Osteoblast (primary cell): ENCODE results near the gene PARP15. TPM values are rescaled to one million over a fixed set of nuclear protein-coding genes. Genes with fewer than 3 reads are reported as not detected.

ENCODE experiments used
- DNase-seq: peaks from one replicate; pipeline ENCODE4 v3.0.0; 2011; ENCODE audit warnings: low spot score, mixed read lengths; ENCODE audit not compliant: insufficient read length; ENCODE audit errors: missing footprints
- H2AFZ ChIP-seq: 2 replicates; pipeline ENCODE4 v1.6.0; 2011; ENCODE audit warnings: mild to moderate bottlenecking, low read length
- H3K27ac ChIP-seq: 2 replicates; pipeline ENCODE4 v1.5.1; 2011; ENCODE audit warnings: mild to moderate bottlenecking, low read depth, low read length, moderate library complexity
- H3K27me3 ChIP-seq: 2 replicates; pipeline ENCODE4 v1.6.0; 2012; ENCODE audit warnings: mild to moderate bottlenecking, control low read depth, inconsistent platforms, low read length, moderate library complexity; ENCODE audit not compliant: insufficient read depth
- H3K36me3 ChIP-seq: 2 replicates; pipeline ENCODE4 v1.5.1; 2011; ENCODE audit warnings: mild to moderate bottlenecking, low read length, control low read depth, moderate library complexity; ENCODE audit not compliant: insufficient read depth
- H3K4me1 ChIP-seq: 2 replicates; pipeline ENCODE4 v1.5.1; 2011; ENCODE audit warnings: mild to moderate bottlenecking, low read length, control low read depth, moderate library complexity; ENCODE audit not compliant: insufficient read depth
- H3K4me2 ChIP-seq: 2 replicates; pipeline ENCODE4 v1.6.0; 2011; ENCODE audit warnings: mild to moderate bottlenecking, low read length; ENCODE audit not compliant: insufficient read depth
- H3K4me3 ChIP-seq: fragments of 200-600 bp; sonication (generic); 3 replicates; pipeline ENCODE4 v1.5.1; 2012; ENCODE audit warnings: mild to moderate bottlenecking, low read length, inconsistent platforms; ENCODE audit not compliant: insufficient read depth
- H3K79me2 ChIP-seq: 2 replicates; pipeline ENCODE4 v1.6.0; 2012; ENCODE audit warnings: mild to moderate bottlenecking, low read length, control low read depth, inconsistent platforms; ENCODE audit not compliant: insufficient read depth
- H3K9me3 ChIP-seq: 2 replicates; pipeline ENCODE4 v1.5.1; 2011; ENCODE audit warnings: low read depth, low read length, control low read depth
- H4K20me1 ChIP-seq: 2 replicates; pipeline ENCODE4 v1.6.0; 2012; ENCODE audit warnings: mild to moderate bottlenecking, low read length, control low read depth; ENCODE audit not compliant: insufficient read depth
- CTCF ChIP-seq: IDR thresholded peaks from 2 replicates; pipeline ENCODE4 v1.5.1; 2011; ENCODE audit warnings: mild to moderate bottlenecking, low read depth, low read length, moderate library complexity; ENCODE audit errors: extremely low read depth
- total RNA-seq: library from RNA; depleted of rRNA; stranded (reverse); fragments of >200 nt; gene quantifications from 2 replicates; pipeline ENCODE4 v1.2.3, GENCODE V29; 2012

Gene PARP15
- total RNA-seq, 1 donor: 3.6 TPM

DNA sequence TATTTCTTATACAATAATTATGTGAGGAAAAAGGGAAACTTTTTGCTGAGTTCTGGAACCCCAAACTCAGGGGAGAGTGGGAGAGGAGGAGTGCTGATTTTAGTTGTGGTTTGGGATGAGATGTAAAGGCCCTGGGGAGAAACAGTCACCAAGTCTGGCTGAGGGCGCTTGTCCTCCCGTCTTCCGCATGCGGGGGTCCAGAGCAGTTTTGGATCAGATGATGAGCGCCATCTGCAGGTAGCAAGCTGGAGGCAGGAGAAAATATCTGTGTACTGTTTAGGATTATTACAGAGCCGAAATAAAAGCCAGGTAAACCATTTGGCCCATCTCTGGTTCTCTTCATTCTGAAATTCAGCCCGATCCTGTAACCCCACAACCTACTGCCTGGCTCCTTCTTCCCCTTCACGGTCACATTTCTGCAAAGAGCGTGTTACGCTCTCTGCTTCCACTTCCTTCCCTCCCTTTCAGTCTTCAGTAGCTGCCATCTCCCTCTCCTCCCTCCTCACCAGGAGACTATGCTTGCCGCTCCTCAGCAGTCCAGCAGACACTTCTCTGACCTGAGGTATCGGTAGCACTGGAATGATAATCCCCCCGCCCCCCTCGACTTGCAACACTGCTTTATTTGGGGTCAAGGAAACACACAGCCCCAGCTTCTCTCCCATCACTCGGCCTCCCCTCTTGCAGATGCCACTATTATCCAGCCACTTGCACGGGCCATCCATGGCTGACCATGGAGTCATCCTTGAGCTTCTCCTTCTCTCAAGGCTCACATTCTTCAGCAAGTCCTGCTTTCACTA, 101.8 kb downstream of the PARP15 start:
- no peaks in the 10 kb centered on the region for H3K27me3 ChIP-seq
- peaks cover 14% of the 10 kb centered on the region for H3K79me2 ChIP-seq
- H2AFZ ChIP-seq: peak overlapping the region; percentile 95
- no peaks in the 10 kb centered on the region for H3K9me3 ChIP-seq
- peak overlapping the region; percentile 68 for H3K27ac ChIP-seq
- H3K36me3 ChIP-seq: no peaks in the 10 kb centered on the region
- H3K4me1 ChIP-seq: peaks cover 28% of the 10 kb centered on the region
- H3K4me3 ChIP-seq: peak overlapping the region; percentile 84
- peak; percentile 88 for DNase-seq
- H3K4me2 ChIP-seq: peak overlapping the region; percentile 91
- no peaks in the 10 kb centered on the region for H4K20me1 ChIP-seq
- peak; percentile 88 for TF ChIP-seq CTCF

DNA sequence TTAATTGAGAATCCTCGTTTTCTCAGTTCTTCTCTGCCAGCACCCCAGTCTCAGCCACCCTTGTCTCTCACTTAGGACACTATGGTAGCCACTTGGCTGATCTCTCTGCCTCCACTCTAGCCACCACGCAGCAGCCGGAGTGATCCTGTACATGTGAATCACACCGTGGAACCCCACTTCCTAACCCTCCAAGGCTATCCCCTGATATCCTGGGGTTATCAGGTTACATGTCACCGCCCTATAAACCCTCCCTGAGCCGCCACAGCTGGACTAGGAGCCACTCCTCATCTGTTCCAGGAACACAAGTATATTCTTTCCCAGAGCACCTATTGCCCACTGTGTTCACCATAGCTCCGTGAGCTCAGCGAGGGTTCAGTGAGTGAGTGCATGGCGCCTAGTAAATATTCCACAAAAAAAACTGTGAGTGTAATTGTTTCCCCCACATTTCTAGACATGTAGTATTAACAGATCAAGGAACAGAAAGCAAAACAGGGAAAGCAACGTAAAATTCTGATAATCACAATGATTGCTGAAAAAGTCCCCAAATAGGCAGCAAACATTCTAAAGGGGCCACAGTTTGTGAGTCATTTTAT, 102.5 kb downstream of the PARP15 start:
- peaks cover 28% of the 10 kb centered on the region for H3K4me1 ChIP-seq
- H4K20me1 ChIP-seq: no peaks in the 10 kb centered on the region
- no peaks in the 10 kb centered on the region for H3K27me3 ChIP-seq
- peak; percentile 59 for DNase-seq
- no peaks in the 10 kb centered on the region for H3K9me3 ChIP-seq
- H3K4me3 ChIP-seq: peak overlapping the region; percentile 84
- peak overlapping the region; percentile 68 for H3K27ac ChIP-seq
- peak overlapping the region; percentile 91 for H3K4me2 ChIP-seq
- peaks cover 14% of the 10 kb centered on the region for H3K79me2 ChIP-seq
- no peaks in the 10 kb centered on the region for H3K36me3 ChIP-seq
- H2AFZ ChIP-seq: peak overlapping the region; percentile 95
- no peak for TF ChIP-seq CTCF

- no peaks in the 10 kb centered on the region for H3K27me3 ChIP-seq
- no peaks in the 10 kb centered on the region for H4K20me1 ChIP-seq
- H3K27ac ChIP-seq: peak within 1 kb of the TSS; percentile 68
- TF ChIP-seq CTCF: no peak
- peak within 1 kb of the TSS; percentile 84 for H3K4me3 ChIP-seq
- no peaks in the 10 kb centered on the region for H3K36me3 ChIP-seq
- peaks cover 14% of the 10 kb centered on the region for H3K79me2 ChIP-seq
- H3K9me3 ChIP-seq: no peaks in the 10 kb centered on the region
- H3K4me1 ChIP-seq: peaks cover 28% of the 10 kb centered on the region
- peak within 1 kb of the TSS; percentile 91 for H3K4me2 ChIP-seq
- DNase-seq: peak; percentile 87
- peak within 1 kb of the TSS; percentile 95 for H2AFZ ChIP-seq
Observed at GRCh38 chr3:122680475-122681283, 103.2 kb downstream of the PARP15 start, which contains the start of gene PARP14. PARP14 (plus strand) TSS chr3:122680839; CDS start chr3:122680884, 45 bp downstream.
